SH-SY5Y (cell line): ENCODE results near the gene TBC1D14.

Experiments used
- GATA2 ChIP-seq: IDR thresholded peaks from 2 replicates; pipeline ENCODE4 v1.6.1; 2011; ENCODE audit warnings: mild to moderate bottlenecking, low read depth, low read length
- GATA3 ChIP-seq: IDR thresholded peaks from 2 replicates; pipeline ENCODE4 v1.6.1; 2011; ENCODE audit warnings: low read depth, mild to moderate bottlenecking, low read length, moderate library complexity

DNA sequence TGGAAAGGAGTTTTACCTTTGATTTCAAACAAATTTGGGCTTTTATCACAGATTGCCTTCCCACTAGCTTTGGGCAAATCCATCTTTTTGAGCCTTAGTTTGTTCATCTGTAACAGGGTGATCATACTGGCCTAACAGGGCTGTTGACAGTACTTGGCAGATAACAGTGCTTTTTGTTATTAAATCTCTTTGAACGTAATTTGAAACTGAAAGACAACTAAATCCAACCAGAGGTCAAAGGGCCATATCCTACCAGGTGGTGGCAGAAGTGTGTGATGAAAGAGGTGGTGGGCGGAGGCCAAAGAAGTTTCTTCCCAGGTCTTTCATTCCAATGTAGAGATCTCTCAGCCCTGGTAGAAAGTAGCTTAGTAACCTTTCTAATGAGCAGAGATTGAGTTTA is 98.3 kb downstream of the TBC1D14 start:
- no peak for TF ChIP-seq GATA2
- no peak for TF ChIP-seq GATA3
